ENCODE measurements around the gene ATP11C. TPM values are rescaled to one million over a fixed set of nuclear protein-coding genes. Genes with fewer than 3 reads are reported as not detected.

ATP11C gene
- total and polyA plus RNA-seq, 2 experiments from 2014 or later: 44.0 to 90.7 TPM

GRCh38 chrX:139803224-139803623, 129.6 kb downstream of the ATP11C start (continued):
- TF ChIP-seq, protein P1, sequence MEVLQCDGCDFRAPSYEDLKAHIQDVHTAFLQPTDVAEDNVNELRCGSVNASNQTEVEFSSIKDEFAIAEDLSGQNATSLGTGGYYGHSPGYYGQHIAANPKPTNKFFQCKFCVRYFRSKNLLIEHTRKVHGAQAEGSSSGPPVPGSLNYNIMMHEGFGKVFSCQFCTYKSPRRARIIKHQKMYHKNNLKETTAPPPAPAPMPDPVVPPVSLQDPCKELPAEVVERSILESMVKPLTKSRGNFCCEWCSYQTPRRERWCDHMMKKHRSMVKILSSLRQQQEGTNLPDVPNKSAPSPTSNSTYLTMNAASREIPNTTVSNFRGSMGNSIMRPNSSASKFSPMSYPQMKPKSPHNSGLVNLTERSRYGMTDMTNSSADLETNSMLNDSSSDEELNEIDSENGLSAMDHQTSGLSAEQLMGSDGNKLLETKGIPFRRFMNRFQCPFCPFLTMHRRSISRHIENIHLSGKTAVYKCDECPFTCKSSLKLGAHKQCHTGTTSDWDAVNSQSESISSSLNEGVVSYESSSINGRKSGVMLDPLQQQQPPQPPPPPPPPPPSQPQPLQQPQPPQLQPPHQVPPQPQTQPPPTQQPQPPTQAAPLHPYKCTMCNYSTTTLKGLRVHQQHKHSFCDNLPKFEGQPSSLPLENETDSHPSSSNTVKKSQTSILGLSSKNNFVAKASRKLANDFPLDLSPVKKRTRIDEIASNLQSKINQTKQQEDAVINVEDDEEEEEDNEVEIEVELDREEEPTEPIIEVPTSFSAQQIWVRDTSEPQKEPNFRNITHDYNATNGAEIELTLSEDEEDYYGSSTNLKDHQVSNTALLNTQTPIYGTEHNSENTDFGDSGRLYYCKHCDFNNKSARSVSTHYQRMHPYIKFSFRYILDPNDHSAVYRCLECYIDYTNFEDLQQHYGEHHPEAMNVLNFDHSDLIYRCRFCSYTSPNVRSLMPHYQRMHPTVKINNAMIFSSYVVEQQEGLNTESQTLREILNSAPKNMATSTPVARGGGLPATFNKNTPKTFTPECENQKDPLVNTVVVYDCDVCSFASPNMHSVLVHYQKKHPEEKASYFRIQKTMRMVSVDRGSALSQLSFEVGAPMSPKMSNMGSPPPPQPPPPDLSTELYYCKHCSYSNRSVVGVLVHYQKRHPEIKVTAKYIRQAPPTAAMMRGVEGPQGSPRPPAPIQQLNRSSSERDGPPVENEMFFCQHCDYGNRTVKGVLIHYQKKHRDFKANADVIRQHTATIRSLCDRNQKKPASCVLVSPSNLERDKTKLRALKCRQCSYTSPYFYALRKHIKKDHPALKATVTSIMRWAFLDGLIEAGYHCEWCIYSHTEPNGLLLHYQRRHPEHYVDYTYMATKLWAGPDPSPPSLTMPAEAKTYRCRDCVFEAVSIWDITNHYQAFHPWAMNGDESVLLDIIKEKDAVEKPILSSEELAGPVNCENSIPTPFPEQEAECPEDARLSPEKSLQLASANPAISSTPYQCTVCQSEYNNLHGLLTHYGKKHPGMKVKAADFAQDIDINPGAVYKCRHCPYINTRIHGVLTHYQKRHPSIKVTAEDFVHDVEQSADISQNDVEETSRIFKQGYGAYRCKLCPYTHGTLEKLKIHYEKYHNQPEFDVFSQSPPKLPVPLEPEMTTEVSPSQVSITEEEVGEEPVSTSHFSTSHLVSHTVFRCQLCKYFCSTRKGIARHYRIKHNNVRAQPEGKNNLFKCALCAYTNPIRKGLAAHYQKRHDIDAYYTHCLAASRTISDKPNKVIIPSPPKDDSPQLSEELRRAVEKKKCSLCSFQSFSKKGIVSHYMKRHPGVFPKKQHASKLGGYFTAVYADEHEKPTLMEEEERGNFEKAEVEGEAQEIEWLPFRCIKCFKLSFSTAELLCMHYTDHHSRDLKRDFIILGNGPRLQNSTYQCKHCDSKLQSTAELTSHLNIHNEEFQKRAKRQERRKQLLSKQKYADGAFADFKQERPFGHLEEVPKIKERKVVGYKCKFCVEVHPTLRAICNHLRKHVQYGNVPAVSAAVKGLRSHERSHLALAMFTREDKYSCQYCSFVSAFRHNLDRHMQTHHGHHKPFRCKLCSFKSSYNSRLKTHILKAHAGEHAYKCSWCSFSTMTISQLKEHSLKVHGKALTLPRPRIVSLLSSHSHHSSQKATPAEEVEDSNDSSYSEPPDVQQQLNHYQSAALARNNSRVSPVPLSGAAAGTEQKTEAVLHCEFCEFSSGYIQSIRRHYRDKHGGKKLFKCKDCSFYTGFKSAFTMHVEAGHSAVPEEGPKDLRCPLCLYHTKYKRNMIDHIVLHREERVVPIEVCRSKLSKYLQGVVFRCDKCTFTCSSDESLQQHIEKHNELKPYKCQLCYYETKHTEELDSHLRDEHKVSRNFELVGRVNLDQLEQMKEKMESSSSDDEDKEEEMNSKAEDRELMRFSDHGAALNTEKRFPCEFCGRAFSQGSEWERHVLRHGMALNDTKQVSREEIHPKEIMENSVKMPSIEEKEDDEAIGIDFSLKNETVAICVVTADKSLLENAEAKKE (CRISPR knock-in tag; IDR thresholded peaks at IDR 0.05): no peak
- TF ChIP-seq ZNF114 (CRISPR knock-in tag; IDR thresholded peaks at IDR 0.05): no peak

GRCh38 chrX:139802048-139802447, 130.8 kb downstream of the ATP11C start:
- Mint-ChIP-seq H3K27ac (no peak overlapping the region), H3K27me3 (ENCODE audit: insufficient read depth, low read depth, poor library complexity) (no peaks in the 10 kb centered on the region), H3K9me3 (no peaks in the 10 kb centered on the region), H3K4me3 (no peak overlapping the region), H3K4me1 (no peaks in the 10 kb centered on the region), H3K36me3 (ENCODE audit: low read depth) (peaks cover 13% of the 10 kb centered on the region; the same call in 2 of the 3 replicates)
- H4K20me1 ChIP-seq (replicated peaks; ENCODE audit: insufficient read depth): no peaks in the 10 kb centered on the region
- H3K36me3 ChIP-seq (ENCODE audit: insufficient read depth): peaks cover 10% of the 10 kb centered on the region; the same call in 1 of the 2 replicates
- H3K4me2 ChIP-seq: no peak overlapping the region
- H3K4me3 ChIP-seq: no peak overlapping the region
- no peak for ATAC-seq
- H3F3A ChIP-seq (replicated peaks; ENCODE audit: low read depth): no peaks in the 10 kb centered on the region
- no peaks in the 10 kb centered on the region for H3K9me2 ChIP-seq (ENCODE audit: insufficient read depth)
- no peaks in the 10 kb centered on the region for H3K79me2 ChIP-seq (replicated peaks; ENCODE audit: insufficient read depth)
- H2AFZ ChIP-seq: no peak overlapping the region
- DNase-seq (ENCODE audit: low spot score): no peak
- H3K27me3 ChIP-seq (ENCODE audit: insufficient read depth): no peaks in the 10 kb centered on the region
- no peaks in the 10 kb centered on the region for H3K4me1 ChIP-seq (ENCODE audit: insufficient read depth)
- TF ChIP-seq EZH2phosphoT487 (IDR thresholded peaks at IDR 0.05; ENCODE audit: unreplicated experiment): no peak
- TF ChIP-seq EZH2 (IDR thresholded peaks at IDR 0.05; ENCODE audit: low read depth, unreplicated experiment): no peak
- TF ChIP-seq, protein P1 (CRISPR knock-in tag; IDR thresholded peaks at IDR 0.05): no peak
- TF ChIP-seq JUNB (IDR thresholded peaks at IDR 0.05; ENCODE audit: unreplicated experiment): no peak
- H3K27ac ChIP-seq (ENCODE audit: low read depth): no peak overlapping the region

Measured in GM23338 (cell line).